K562 (cell line): Measurements from ENCODE around the gene NELFE. TPM values are rescaled to one million over a fixed set of nuclear protein-coding genes. Genes with fewer than 3 reads are reported as not detected.

ENCODE experiments used
- CBFA2T2 ChIP-seq: fragments of 450-650 bp; conservative IDR thresholded peaks from 2 replicates; pipeline ENCODE4 v1.6.1; 2017; ENCODE audit warnings: mild to moderate bottlenecking
- CREB3L1 ChIP-seq: fragments of 450-650 bp; IDR thresholded peaks from 2 replicates; pipeline ENCODE4 v1.6.1; 2014; ENCODE audit warnings: low read depth, mild to moderate bottlenecking, moderate library complexity, borderline replicate concordance
- ETV6 ChIP-seq, 3 experiments: fragments of 150-350 bp in 1 of 3; sonication (generic) in 1 of 3; formaldehyde crosslinking in 1 of 3; IDR thresholded peaks; 2 replicates each; pipeline versions ENCODE4 v1.6.1 to v1.8.0; 2014 to 2022; ENCODE audit warnings: borderline replicate concordance in 2 of 3, low read depth in 2 of 3, antibody characterized with exemption in 1 of 3, low read length in 1 of 3, mild to moderate bottlenecking in 1 of 3, missing genetic modification reagents in 1 of 3
- GABPA ChIP-seq: fragments of 200-800 bp; sonication (Bioruptor generic); conservative IDR thresholded peaks from 2 replicates; pipeline ENCODE4 v1.6.1; 2016; ENCODE audit warnings: low read depth, missing genetic modification characterization, missing compliant biosample characterization
- HDGF ChIP-seq: fragments of 450-650 bp; IDR thresholded peaks from 2 replicates; pipeline ENCODE4 v1.6.1; 2016
- HLTF ChIP-seq: fragments of 450-650 bp; IDR thresholded peaks from 2 replicates; pipeline ENCODE4 v1.6.1; 2016
- HOXB6 ChIP-seq: fragments of 250-450 bp; sonication (Bioruptor Pico); IDR thresholded peaks from 2 replicates; pipeline ENCODE4 v1.5.1; 2022; ENCODE audit warnings: mild to moderate bottlenecking, borderline replicate concordance
- MAFF ChIP-seq: IDR thresholded peaks from 2 replicates; pipeline ENCODE4 v1.6.1; 2012; ENCODE audit warnings: low read length, improper control_type of control experiment
- NFXL1 ChIP-seq: fragments of 450-650 bp; formaldehyde crosslinking; IDR thresholded peaks from 2 replicates; pipeline ENCODE4 v1.4.0; 2021; ENCODE audit warnings: mild to moderate bottlenecking
- PRMT5 ChIP-seq: sonication (generic); formaldehyde crosslinking; IDR thresholded peaks from 2 replicates; pipeline ENCODE4 v1.5.0; 2020; ENCODE audit warnings: missing genetic modification reagents
- RREB1 ChIP-seq: fragments of 250-450 bp; sonication (Bioruptor Pico); IDR thresholded peaks from 2 replicates; pipeline ENCODE4 v1.4.0; 2020
- ZC3H11A ChIP-seq: IDR thresholded peaks from 2 replicates; pipeline ENCODE4 v1.6.1; 2012; ENCODE audit warnings: low read depth, low read length, improper control_type of control experiment
- polyA plus RNA-seq, 8 experiments: library from polyadenylated mRNA; depleted of rRNA in 4 of 8; stranded (reverse) in 5 of 8; unstranded in 3 of 8; fragments of >200 nt; fragmentation: Nextera tagmentation in 2 of 8; fragmentation: Illumina TruSeq in 1 of 8; extraction: Ambion mirVana in 2 of 8; extraction: Trizol in 1 of 8; gene quantifications; 2 replicates each; pipeline versions ENCODE4 v1.2.1 to v1.2.3, GENCODE V29; 2011 to 2014; ENCODE audit warnings: inconsistent platforms in 1 of 8, missing spikeins in 1 of 8
- total RNA-seq, 7 experiments: library from RNA; depleted of rRNA in 6 of 7; stranded (reverse); fragments of >200 nt in 6 of 7; fragmentation: Illumina TruSeq in 2 of 7; extraction: Trizol in 2 of 7; gene quantifications; 2 replicates each; pipeline versions ENCODE4 v1.2.1 to v1.2.3, GENCODE V29; 2011 to 2021; ENCODE audit warnings: low replicate concordance in 1 of 7
- TF ChIP-seq, protein P1 (sequence below): fragments of 450-650 bp; IDR thresholded peaks from one replicate; pipeline ENCODE4 v1.6.1; 2018; ENCODE audit warnings: mild to moderate bottlenecking, moderate library complexity; ENCODE audit not compliant: partially characterized antibody
- TF ChIP-seq, protein P2 (sequence below), 2 experiments: fragments of 450-650 bp; IDR thresholded peaks; 2 replicates each; pipeline ENCODE4 v1.6.1; 2018; ENCODE audit warnings: mild to moderate bottlenecking in 2 of 2, low read depth in 1 of 2; ENCODE audit not compliant: partially characterized antibody in 2 of 2

Gene NELFE
- total and polyA plus RNA-seq, 9 of the 15 experiments (the other 6 are each of a cell fraction or from before 2014, with no cell fraction given) = 15.2 to 157 (median 91.5) TPM

DNA sequence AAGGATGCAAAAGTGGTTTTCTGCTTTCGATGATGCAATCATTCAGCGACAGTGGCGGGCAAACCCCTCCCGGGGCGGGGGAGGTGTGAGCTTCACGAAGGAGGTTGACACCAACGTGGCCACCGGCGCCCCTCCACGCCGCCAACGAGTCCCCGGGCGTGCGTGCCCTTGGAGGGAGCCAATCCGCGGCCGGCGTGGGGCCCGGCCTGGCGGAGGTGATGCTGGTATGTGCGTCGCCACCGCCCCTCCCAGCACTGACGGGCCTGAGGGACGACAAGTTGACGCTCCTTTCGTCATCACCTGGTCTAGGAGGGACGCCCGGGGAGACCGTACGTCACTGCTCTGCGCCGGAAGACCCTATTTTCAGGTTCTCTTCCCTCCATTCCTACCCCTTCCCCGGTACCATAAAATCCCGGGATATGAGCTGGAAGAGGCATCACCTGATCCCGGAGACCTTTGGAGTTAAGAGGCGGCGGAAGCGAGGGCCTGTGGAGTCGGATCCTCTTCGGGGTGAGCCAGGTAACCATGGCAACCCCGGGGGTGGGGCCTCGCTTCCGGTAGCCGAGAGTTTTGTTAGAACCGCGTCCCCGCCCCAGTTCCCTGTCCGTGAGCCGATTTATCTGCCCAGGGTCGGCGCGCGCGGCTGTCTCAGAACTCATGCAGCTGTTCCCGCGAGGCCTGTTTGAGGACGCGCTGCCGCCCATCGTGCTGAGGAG, 13.4 kb upstream of the NELFE start, which contains the start of gene DXO (continued):
- TF ChIP-seq MAFF (no peak), CBFA2T2 (no peak), NFXL1 (CRISPR knock-in tag) (no peak), PRMT5 (CRISPR knock-in tag) (no peak), HOXB6 (CRISPR knock-in tag) (no peak), CREB3L1 (peak; percentile 99), HLTF (peak; percentile 80; the same call in 1 of the 2 replicates), ZC3H11A (peak; percentile 50; the same call in 1 of the 2 replicates), RREB1 (no peak; the same call in 1 of the 2 replicates), GABPA (tag) (peak; percentile 99), HDGF (no peak), ETV6 (IDR thresholded peaks at IDR 0.05; ENCODE audit: borderline replicate concordance in 1 of 2, low read depth in 2 of 2, low read length in 1 of 2) (0 out of 4 replicates have a peak, but pooled peaks of 1 of the 2 experiments have one; percentile 14), ETV6 (CRISPR knock-in tag; IDR thresholded peaks at IDR 0.05; ENCODE audit: borderline replicate concordance) (no peak)
- TF ChIP-seq, protein P1, sequence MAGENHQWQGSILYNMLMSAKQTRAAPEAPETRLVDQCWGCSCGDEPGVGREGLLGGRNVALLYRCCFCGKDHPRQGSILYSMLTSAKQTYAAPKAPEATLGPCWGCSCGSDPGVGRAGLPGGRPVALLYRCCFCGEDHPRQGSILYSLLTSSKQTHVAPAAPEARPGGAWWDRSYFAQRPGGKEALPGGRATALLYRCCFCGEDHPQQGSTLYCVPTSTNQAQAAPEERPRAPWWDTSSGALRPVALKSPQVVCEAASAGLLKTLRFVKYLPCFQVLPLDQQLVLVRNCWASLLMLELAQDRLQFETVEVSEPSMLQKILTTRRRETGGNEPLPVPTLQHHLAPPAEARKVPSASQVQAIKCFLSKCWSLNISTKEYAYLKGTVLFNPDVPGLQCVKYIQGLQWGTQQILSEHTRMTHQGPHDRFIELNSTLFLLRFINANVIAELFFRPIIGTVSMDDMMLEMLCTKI = no peak
- TF ChIP-seq, protein P2, sequence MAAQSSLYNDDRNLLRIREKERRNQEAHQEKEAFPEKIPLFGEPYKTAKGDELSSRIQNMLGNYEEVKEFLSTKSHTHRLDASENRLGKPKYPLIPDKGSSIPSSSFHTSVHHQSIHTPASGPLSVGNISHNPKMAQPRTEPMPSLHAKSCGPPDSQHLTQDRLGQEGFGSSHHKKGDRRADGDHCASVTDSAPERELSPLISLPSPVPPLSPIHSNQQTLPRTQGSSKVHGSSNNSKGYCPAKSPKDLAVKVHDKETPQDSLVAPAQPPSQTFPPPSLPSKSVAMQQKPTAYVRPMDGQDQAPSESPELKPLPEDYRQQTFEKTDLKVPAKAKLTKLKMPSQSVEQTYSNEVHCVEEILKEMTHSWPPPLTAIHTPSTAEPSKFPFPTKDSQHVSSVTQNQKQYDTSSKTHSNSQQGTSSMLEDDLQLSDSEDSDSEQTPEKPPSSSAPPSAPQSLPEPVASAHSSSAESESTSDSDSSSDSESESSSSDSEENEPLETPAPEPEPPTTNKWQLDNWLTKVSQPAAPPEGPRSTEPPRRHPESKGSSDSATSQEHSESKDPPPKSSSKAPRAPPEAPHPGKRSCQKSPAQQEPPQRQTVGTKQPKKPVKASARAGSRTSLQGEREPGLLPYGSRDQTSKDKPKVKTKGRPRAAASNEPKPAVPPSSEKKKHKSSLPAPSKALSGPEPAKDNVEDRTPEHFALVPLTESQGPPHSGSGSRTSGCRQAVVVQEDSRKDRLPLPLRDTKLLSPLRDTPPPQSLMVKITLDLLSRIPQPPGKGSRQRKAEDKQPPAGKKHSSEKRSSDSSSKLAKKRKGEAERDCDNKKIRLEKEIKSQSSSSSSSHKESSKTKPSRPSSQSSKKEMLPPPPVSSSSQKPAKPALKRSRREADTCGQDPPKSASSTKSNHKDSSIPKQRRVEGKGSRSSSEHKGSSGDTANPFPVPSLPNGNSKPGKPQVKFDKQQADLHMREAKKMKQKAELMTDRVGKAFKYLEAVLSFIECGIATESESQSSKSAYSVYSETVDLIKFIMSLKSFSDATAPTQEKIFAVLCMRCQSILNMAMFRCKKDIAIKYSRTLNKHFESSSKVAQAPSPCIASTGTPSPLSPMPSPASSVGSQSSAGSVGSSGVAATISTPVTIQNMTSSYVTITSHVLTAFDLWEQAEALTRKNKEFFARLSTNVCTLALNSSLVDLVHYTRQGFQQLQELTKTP (IDR thresholded peaks at IDR 0.05; ENCODE audit: low read depth in 1 of 2, partially characterized antibody in 2 of 2) = peak in 1 of 2 experiments; percentile 76
